CD14-positive monocyte (primary cell): ENCODE measurements around the gene NGDN. TPM values are rescaled to one million over a fixed set of nuclear protein-coding genes. Genes with fewer than 3 reads are reported as not detected.
"Not testable (repeated sequence)": the region's sequence is repeated elsewhere in the genome, so short reads cannot be mapped to it uniquely, and the experiment has no call there.

Experiments
- DNase-seq, 3 donors: peaks; one replicate each; pipeline ENCODE4 v3.0.0-alpha.2; 2011 to 2022
- H2AFZ ChIP-seq: 2 replicates; pipeline ENCODE4 v1.6.0; 2012; ENCODE audit warnings: mild to moderate bottlenecking, low read depth, low read length, inconsistent platforms; ENCODE audit not compliant: insufficient read depth, poor library complexity, severe bottlenecking
- H3K27ac ChIP-seq, 2 donors: 1 replicate in 1 of 2; 2 replicates in 1 of 2; pipeline ENCODE4 v1.5.1; 2012 to 2013; ENCODE audit warnings: low read length in 2 of 2, control low read depth in 1 of 2, inconsistent platforms in 1 of 2, low read depth in 1 of 2, mild to moderate bottlenecking in 1 of 2
- H3K27me3 ChIP-seq, 2 donors: one replicate each; pipeline versions ENCODE4 v1.6.0 to v1.6.1; 2011 to 2013; ENCODE audit warnings: low read length in 2 of 2; ENCODE audit not compliant: control insufficient read depth in 2 of 2, insufficient read depth in 2 of 2
- H3K36me3 ChIP-seq, 2 donors: replicated peaks in 1 of 2; 1 replicate in 1 of 2; 2 replicates in 1 of 2; pipeline versions ENCODE4 v1.5.1 to v1.6.1; 2012 to 2013; ENCODE audit warnings: low read length in 2 of 2, control low read depth in 1 of 2, inconsistent platforms in 1 of 2, mild to moderate bottlenecking in 1 of 2; ENCODE audit not compliant: insufficient read depth in 2 of 2, control insufficient read depth in 1 of 2
- H3K4me1 ChIP-seq, 2 donors: 1 replicate in 1 of 2; 2 replicates in 1 of 2; pipeline versions ENCODE4 v1.5.1 to v1.6.1; 2012 to 2013; ENCODE audit warnings: low read length in 2 of 2, control low read depth in 1 of 2, inconsistent platforms in 1 of 2, mild to moderate bottlenecking in 1 of 2, moderate library complexity in 1 of 2; ENCODE audit not compliant: insufficient read depth in 2 of 2, control insufficient read depth in 1 of 2
- H3K4me2 ChIP-seq: replicated peaks from 2 replicates; pipeline ENCODE3; 2012; ENCODE audit warnings: low read length, moderate library complexity, mild to moderate bottlenecking; ENCODE audit not compliant: poor library complexity, severe bottlenecking; ENCODE audit errors: extremely low read depth
- H3K4me3 ChIP-seq, 3 experiments: fragments of 200-600 bp in 1 of 3; sonication (generic) in 1 of 3; replicated peaks in 1 of 3; 1 replicate in 2 of 3; 2 replicates in 1 of 3; pipeline ENCODE4 v1.5.1; 2011 to 2013; ENCODE audit warnings: low read length in 3 of 3, mild to moderate bottlenecking in 3 of 3, control low read depth in 2 of 3, low read depth in 2 of 3, inconsistent platforms in 1 of 3, moderate library complexity in 1 of 3
- H3K79me2 ChIP-seq: 2 replicates; pipeline ENCODE4 v1.6.0; 2012; ENCODE audit warnings: mild to moderate bottlenecking, control low read depth, inconsistent platforms, low read length, moderate library complexity; ENCODE audit not compliant: insufficient read depth
- H3K9ac ChIP-seq: 2 replicates; pipeline ENCODE4 v1.6.0; 2017; ENCODE audit warnings: low read length, mild to moderate bottlenecking; ENCODE audit not compliant: insufficient read depth, poor library complexity, severe bottlenecking
- H3K9me3 ChIP-seq, 2 donors: replicated peaks in 1 of 2; 1 replicate in 1 of 2; 2 replicates in 1 of 2; pipeline versions ENCODE4 v1.5.1 to v1.6.1; 2012 to 2013; ENCODE audit warnings: low read length in 2 of 2, control low read depth in 1 of 2; ENCODE audit not compliant: control insufficient read depth in 1 of 2, insufficient read depth in 1 of 2
- H4K20me1 ChIP-seq: 2 replicates; pipeline ENCODE4 v1.6.0; 2012; ENCODE audit warnings: mild to moderate bottlenecking, low read length, control low read depth, moderate library complexity; ENCODE audit not compliant: insufficient read depth
- H3K27ac Mint-ChIP-seq, 7 donors: one replicate each; pipeline ENCODE4 v1.8.0; 2020; ENCODE audit warnings: mild to moderate bottlenecking in 7 of 7, mixed read lengths in 7 of 7, moderate library complexity in 6 of 7, inconsistent platforms in 2 of 7
- H3K27me3 Mint-ChIP-seq, 3 donors: one replicate each; pipeline ENCODE4 v1.8.0; 2021 to 2022; ENCODE audit warnings: low read depth in 3 of 3, mild to moderate bottlenecking in 3 of 3, mixed read lengths in 3 of 3, moderate library complexity in 3 of 3, inconsistent platforms in 1 of 3
- H3K36me3 Mint-ChIP-seq, 2 donors: one replicate each; pipeline ENCODE4 v1.8.0; 2020; ENCODE audit warnings: mixed read lengths in 2 of 2, inconsistent platforms in 1 of 2, mild to moderate bottlenecking in 1 of 2
- H3K4me1 Mint-ChIP-seq: one replicate; pipeline ENCODE4 v1.8.0; 2020; ENCODE audit warnings: mild to moderate bottlenecking, mixed read lengths
- H3K4me3 Mint-ChIP-seq, 2 donors: one replicate each; pipeline ENCODE4 v1.8.0; 2020; ENCODE audit warnings: mild to moderate bottlenecking in 2 of 2, mixed read lengths in 2 of 2, moderate library complexity in 1 of 2
- H3K9me3 Mint-ChIP-seq, 7 donors: one replicate each; pipeline ENCODE4 v1.8.0; 2020 to 2022; ENCODE audit warnings: mixed read lengths in 7 of 7, mild to moderate bottlenecking in 6 of 7, moderate library complexity in 6 of 7, inconsistent platforms in 2 of 7
- CTCF ChIP-seq: fragments of 200-600 bp; IDR thresholded peaks from one replicate; pipeline ENCODE4 v1.8.0; 2022; ENCODE audit warnings: antibody characterized with exemption, mild to moderate bottlenecking
- WGBS: methylation state at CpG from one replicate; pipeline ENCODE4 v1.1.5; 2013; ENCODE audit warnings: missing lambda C conversion rate; ENCODE audit not compliant: insufficient coverage; 5-methylcytosine and 5-hydroxymethylcytosine counted together
- intact Hi-C, 2 donors: fragments of 100-400 bp; cut with micrococcal nuclease; formaldehyde crosslinking; loops; one replicate each; pipeline versions ENCODE4 v1.15.0 to v1.15.1; 2023
- polyA plus RNA-seq, 3 donors: library from polyadenylated mRNA; depleted of rRNA in 1 of 3; unstranded in 2 of 3; stranded (reverse) in 1 of 3; fragments of 300-500 nt in 2 of 3; fragments of >200 nt in 1 of 3; fragmentation: Illumina TruSeq in 2 of 3; gene quantifications; 1 replicate in 2 of 3; 2 replicates in 1 of 3; pipeline ENCODE4 v1.2.3, GENCODE V29; 2012 to 2021

NGDN gene
- polyA plus RNA-seq, 3 donors: 22.7 to 44.5 (median 26.8) TPM

GRCh38 chr14:23452237-23452636 is 17.3 kb upstream of the NGDN start:
- no peak for TF ChIP-seq CTCF
- H3K4me3 ChIP-seq: no peak overlapping the region

GRCh38 chr14:23454445-23454856 is 15.1 kb upstream of the NGDN start:
- H3K4me3 ChIP-seq: no peak overlapping the region
- Mint-ChIP-seq H3K27me3 (peaks cover 10 to 19% (median 13%) of the 10 kb centered on the region in 3 donors), H3K36me3 (no peaks in the 10 kb centered on the region), H3K4me3 (no peak overlapping the region), H3K4me1 (no peaks in the 10 kb centered on the region), H3K27ac (peak overlapping the region in 1 of 7 donors; percentile 37), H3K9me3 (peaks cover 0 to 4% (median 0%) of the 10 kb centered on the region in 7 donors)
- H3K27ac ChIP-seq: no peak overlapping the region
- 38% methylated on average over 1 of the region's 1 CpG for WGBS
- no peak for TF ChIP-seq CTCF
- H2AFZ ChIP-seq: no peak overlapping the region
- H3K9ac ChIP-seq: no peak overlapping the region
- no peaks in the 10 kb centered on the region for H3K79me2 ChIP-seq
- no peak for DNase-seq
- H3K36me3 ChIP-seq: no peaks in the 10 kb centered on the region
- H4K20me1 ChIP-seq: no peaks in the 10 kb centered on the region
- no peak overlapping the region for H3K4me2 ChIP-seq
- H3K27me3 ChIP-seq: peaks cover 0 to 11% of the 10 kb centered on the region in 2 donors
- no peaks in the 10 kb centered on the region for H3K4me1 ChIP-seq
- no peaks in the 10 kb centered on the region for H3K9me3 ChIP-seq
- intact Hi-C loops: no loop called here

More at GRCh38 chr14:23452237-23452636, 17.3 kb upstream of the NGDN start:
- H2AFZ ChIP-seq: no peak overlapping the region
- no peaks in the 10 kb centered on the region for H3K36me3 ChIP-seq
- Mint-ChIP-seq H3K4me3 (no peak overlapping the region), H3K36me3 (no peaks in the 10 kb centered on the region), H3K27ac (no peak overlapping the region), H3K27me3 (peaks cover 12 to 16% (median 14%) of the 10 kb centered on the region in 3 donors), H3K4me1 (no peaks in the 10 kb centered on the region), H3K9me3 (peaks cover 0 to 3% (median 0%) of the 10 kb centered on the region in 7 donors)
- no peaks in the 10 kb centered on the region for H3K9me3 ChIP-seq
- H3K79me2 ChIP-seq: no peaks in the 10 kb centered on the region
- no peak overlapping the region for H3K4me2 ChIP-seq
- intact Hi-C loops: no loop called here
- H3K9ac ChIP-seq: no peak overlapping the region
- no peaks in the 10 kb centered on the region for H3K4me1 ChIP-seq
- DNase-seq: no peak
- peaks cover 0 to 2% of the 10 kb centered on the region in 2 donors for H3K27me3 ChIP-seq
- H3K27ac ChIP-seq: no peak overlapping the region
- WGBS: no CpG with 5 or more reads among the region's 2 CpGs
- no peaks in the 10 kb centered on the region for H4K20me1 ChIP-seq

GRCh38 chr14:23456883-23457586 is 12.5 kb upstream of the NGDN start:
- H3K79me2 ChIP-seq, H3K4me3 Mint-ChIP-seq, H3K27ac Mint-ChIP-seq, intact Hi-C loops, H2AFZ ChIP-seq, H3K9ac ChIP-seq, H3K4me1 ChIP-seq, H3K4me3 ChIP-seq, H3K4me1 Mint-ChIP-seq, H4K20me1 ChIP-seq, H3K27ac ChIP-seq, H3K4me2 ChIP-seq, H3K9me3 ChIP-seq, DNase-seq, H3K36me3 ChIP-seq, H3K9me3 Mint-ChIP-seq, H3K36me3 Mint-ChIP-seq, H3K27me3 ChIP-seq: not testable (repeated sequence)
- WGBS: 95% methylated on average over 4 of the region's 11 CpGs
- H3K27me3 Mint-ChIP-seq: peaks cover 10 to 21% (median 13%) of the 10 kb centered on the region in 3 donors
